GM23338 (cell line): ENCODE data around the gene AGBL4. TPM values are rescaled to one million over a fixed set of nuclear protein-coding genes. Genes with fewer than 3 reads are reported as not detected.

Experiments used
- ATAC-seq: fragments of 200-7000 bp; cut with Tn5 transposase; 3 replicates; pipeline ENCODE4 v1.9.1; 2020
- DNase-seq: peaks from one replicate; pipeline ENCODE4 v3.0.0-alpha.2; 2015; ENCODE audit warnings: low spot score
- H2AFZ ChIP-seq: fragments of 200-600 bp; sonication (generic); 2 replicates; pipeline ENCODE4 v1.8.0; 2016; ENCODE audit warnings: antibody characterized with exemption, mild to moderate bottlenecking, moderate library complexity
- H3F3A ChIP-seq: fragments of 200-600 bp; sonication (generic); replicated peaks from 2 replicates; pipeline ENCODE4 v1.8.0; 2017; ENCODE audit warnings: antibody characterized with exemption, mixed run types, low read depth
- H3K27ac ChIP-seq: fragments of 200-600 bp; sonication (generic); 2 replicates; pipeline ENCODE4 v1.6.1; 2016; ENCODE audit warnings: low read depth
- H3K27me3 ChIP-seq: fragments of 200-600 bp; sonication (generic); 2 replicates; pipeline ENCODE4 v1.8.0; 2016; ENCODE audit warnings: mild to moderate bottlenecking, mixed run types, moderate library complexity; ENCODE audit not compliant: insufficient read depth
- H3K36me3 ChIP-seq: fragments of 200-600 bp; sonication (generic); 2 replicates; pipeline ENCODE4 v1.8.0; 2016; ENCODE audit warnings: mild to moderate bottlenecking; ENCODE audit not compliant: insufficient read depth
- H3K4me1 ChIP-seq: fragments of 200-600 bp; sonication (generic); 2 replicates; pipeline ENCODE4 v1.8.0; 2016; ENCODE audit warnings: mild to moderate bottlenecking, moderate library complexity; ENCODE audit not compliant: insufficient read depth
- H3K4me2 ChIP-seq: fragments of 200-600 bp; sonication (generic); 2 replicates; pipeline ENCODE4 v1.7.1; 2017; ENCODE audit warnings: mixed run types
- H3K4me3 ChIP-seq: fragments of 200-600 bp; sonication (generic); 2 replicates; pipeline ENCODE4 v1.6.1; 2016; ENCODE audit warnings: mixed run types
- H3K79me2 ChIP-seq: fragments of 200-600 bp; sonication (generic); replicated peaks from 2 replicates; pipeline ENCODE4 v1.8.0; 2017; ENCODE audit warnings: mild to moderate bottlenecking; ENCODE audit not compliant: insufficient read depth
- H3K9me2 ChIP-seq: fragments of 200-600 bp; sonication (generic); 2 replicates; pipeline ENCODE4 v1.8.0; 2017; ENCODE audit not compliant: insufficient read depth
- H4K20me1 ChIP-seq: fragments of 200-600 bp; sonication (generic); replicated peaks from 2 replicates; pipeline ENCODE4 v1.8.0; 2017; ENCODE audit warnings: mild to moderate bottlenecking; ENCODE audit not compliant: insufficient read depth
- H3K27ac Mint-ChIP-seq: 2 replicates; pipeline ENCODE4 v1.8.0; 2020; ENCODE audit warnings: inconsistent platforms, mild to moderate bottlenecking, moderate library complexity, mixed read lengths
- H3K27me3 Mint-ChIP-seq: 3 replicates; pipeline ENCODE4 v1.8.0; 2022; ENCODE audit warnings: low read depth, mild to moderate bottlenecking, moderate library complexity, mixed read lengths, inconsistent platforms; ENCODE audit not compliant: insufficient read depth, poor library complexity
- H3K36me3 Mint-ChIP-seq: 3 replicates; pipeline ENCODE4 v1.8.0; 2021; ENCODE audit warnings: low read depth, mild to moderate bottlenecking, inconsistent platforms, moderate library complexity, mixed read lengths
- H3K4me1 Mint-ChIP-seq: 3 replicates; pipeline ENCODE4 v1.8.0; 2020; ENCODE audit warnings: mild to moderate bottlenecking, inconsistent platforms, mixed read lengths
- H3K4me3 Mint-ChIP-seq: 3 replicates; pipeline ENCODE4 v1.8.0; 2021; ENCODE audit warnings: moderate library complexity, mild to moderate bottlenecking, inconsistent platforms, mixed read lengths
- H3K9me3 Mint-ChIP-seq: 3 replicates; pipeline ENCODE4 v1.8.0; 2020; ENCODE audit warnings: moderate library complexity, mild to moderate bottlenecking, inconsistent platforms, mixed read lengths
- CREB1 ChIP-seq: fragments of 250-450 bp; sonication (Bioruptor Pico); IDR thresholded peaks from 2 replicates; pipeline ENCODE4 v1.5.0; 2020; ENCODE audit warnings: low read depth, mild to moderate bottlenecking, moderate library complexity
- CTCF ChIP-seq, 2 experiments: fragments of 200-600 bp in 1 of 2; sonication (generic) in 1 of 2; conservative IDR thresholded peaks; 2 replicates each; pipeline versions ENCODE4 v1.5.1 to v1.6.1; 2016 to 2017; ENCODE audit warnings: antibody characterized with exemption in 2 of 2, low read depth in 2 of 2, mild to moderate bottlenecking in 2 of 2, moderate library complexity in 1 of 2
- EZH2 ChIP-seq: fragments of 200-600 bp; sonication (generic); IDR thresholded peaks from one replicate; pipeline ENCODE4 v1.8.0; 2017; ENCODE audit warnings: antibody characterized with exemption, mild to moderate bottlenecking, low read depth; ENCODE audit not compliant: unreplicated experiment
- EZH2phosphoT487 ChIP-seq: fragments of 200-600 bp; sonication (generic); IDR thresholded peaks from one replicate; pipeline ENCODE4 v1.8.1; 2018; ENCODE audit warnings: antibody characterized with exemption; ENCODE audit not compliant: unreplicated experiment
- POLR2AphosphoS5 ChIP-seq: IDR thresholded peaks from 2 replicates; pipeline ENCODE4 v1.6.1; 2016; ENCODE audit warnings: antibody characterized with exemption, low read depth
- STAT1 ChIP-seq: IDR thresholded peaks from one replicate; pipeline ENCODE4 v1.6.1; 2016; ENCODE audit warnings: antibody characterized with exemption; ENCODE audit not compliant: unreplicated experiment
- polyA plus RNA-seq: library from polyadenylated mRNA; unstranded; fragments of >200 nt; fragmentation: Nextera tagmentation; extraction: Ambion mirVana; gene quantifications from 2 replicates; pipeline ENCODE4 v1.2.1, GENCODE V29; 2016
- total RNA-seq: library from RNA; depleted of rRNA; stranded (reverse); fragments of >200 nt; shearing (Covaris generic); gene quantifications from 2 replicates; pipeline ENCODE4 v1.2.3, GENCODE V29; 2014
- TF ChIP-seq, protein P1 (sequence below): IDR thresholded peaks from 2 replicates; pipeline ENCODE4 v1.6.1; 2016; ENCODE audit warnings: antibody characterized with exemption
- TF ChIP-seq, protein P2 (sequence below): IDR thresholded peaks from one replicate; pipeline ENCODE4 v1.6.1; 2018; ENCODE audit warnings: antibody characterized with exemption; ENCODE audit not compliant: unreplicated experiment

AGBL4 gene
- total and polyA plus RNA-seq, 2 experiments from 2014 or later: 0.91 to 1.5 TPM

- Histone ChIP-seq H3K4me2 (no peak overlapping the region), H3K79me2 (no peaks in the 10 kb centered on the region), H3K36me3 (no peaks in the 10 kb centered on the region), H3K4me3 (no peak overlapping the region), H3K27me3 (no peaks in the 10 kb centered on the region), H2AFZ (no peak overlapping the region), H4K20me1 (no peaks in the 10 kb centered on the region), H3K27ac (no peak overlapping the region), H3K4me1 (peaks cover 9% of the 10 kb centered on the region; the same call in 1 of the 2 replicates), H3F3A (no peaks in the 10 kb centered on the region), H3K9me2 (no peaks in the 10 kb centered on the region)
- peaks cover 26% of the 10 kb centered on the region for H3K4me1 Mint-ChIP-seq
- no peak overlapping the region for H3K27ac Mint-ChIP-seq
- peak; percentile 92 for DNase-seq
- H3K27me3 Mint-ChIP-seq: no peaks in the 10 kb centered on the region
- TF ChIP-seq, protein P1, sequence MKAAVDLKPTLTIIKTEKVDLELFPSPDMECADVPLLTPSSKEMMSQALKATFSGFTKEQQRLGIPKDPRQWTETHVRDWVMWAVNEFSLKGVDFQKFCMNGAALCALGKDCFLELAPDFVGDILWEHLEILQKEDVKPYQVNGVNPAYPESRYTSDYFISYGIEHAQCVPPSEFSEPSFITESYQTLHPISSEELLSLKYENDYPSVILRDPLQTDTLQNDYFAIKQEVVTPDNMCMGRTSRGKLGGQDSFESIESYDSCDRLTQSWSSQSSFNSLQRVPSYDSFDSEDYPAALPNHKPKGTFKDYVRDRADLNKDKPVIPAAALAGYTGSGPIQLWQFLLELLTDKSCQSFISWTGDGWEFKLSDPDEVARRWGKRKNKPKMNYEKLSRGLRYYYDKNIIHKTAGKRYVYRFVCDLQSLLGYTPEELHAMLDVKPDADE: no peak
- TF ChIP-seq CTCF (conservative IDR thresholded peaks at IDR 0.05; ENCODE audit: low read depth in 2 of 2) (peak; percentile 69 to 80), EZH2 (no peak)
- no peaks in the 10 kb centered on the region for H3K36me3 Mint-ChIP-seq
- H3K4me3 Mint-ChIP-seq: no peak overlapping the region
- ATAC-seq: peak; percentile 88
- no peaks in the 10 kb centered on the region for H3K9me3 Mint-ChIP-seq
Measured at GRCh38 chr1:48677306-48678287, 1346.2 kb downstream of the AGBL4 start.

GRCh38 chr1:48676822-48677221 lies 1346.9 kb downstream of the AGBL4 start:
- H3K27me3 ChIP-seq: no peaks in the 10 kb centered on the region
- Mint-ChIP-seq H3K27me3 (no peaks in the 10 kb centered on the region), H3K4me3 (no peak overlapping the region), H3K36me3 (no peaks in the 10 kb centered on the region), H3K27ac (no peak overlapping the region), H3K9me3 (no peaks in the 10 kb centered on the region), H3K4me1 (peaks cover 25% of the 10 kb centered on the region)
- no peaks in the 10 kb centered on the region for H4K20me1 ChIP-seq
- H3K4me1 ChIP-seq: peaks cover 9% of the 10 kb centered on the region; the same call in 1 of the 2 replicates
- H3K4me2 ChIP-seq: no peak overlapping the region
- no peaks in the 10 kb centered on the region for H3K9me2 ChIP-seq
- H3K27ac ChIP-seq: no peak overlapping the region
- no peaks in the 10 kb centered on the region for H3F3A ChIP-seq
- no peaks in the 10 kb centered on the region for H3K79me2 ChIP-seq
- no peak overlapping the region for H3K4me3 ChIP-seq
- H2AFZ ChIP-seq: no peak overlapping the region
- ATAC-seq (no peak), DNase-seq (no peak)
- no peaks in the 10 kb centered on the region for H3K36me3 ChIP-seq
- TF ChIP-seq POLR2AphosphoS5 (no peak), CREB1 (no peak), EZH2phosphoT487 (no peak), STAT1 (no peak)
- TF ChIP-seq, protein P2, sequence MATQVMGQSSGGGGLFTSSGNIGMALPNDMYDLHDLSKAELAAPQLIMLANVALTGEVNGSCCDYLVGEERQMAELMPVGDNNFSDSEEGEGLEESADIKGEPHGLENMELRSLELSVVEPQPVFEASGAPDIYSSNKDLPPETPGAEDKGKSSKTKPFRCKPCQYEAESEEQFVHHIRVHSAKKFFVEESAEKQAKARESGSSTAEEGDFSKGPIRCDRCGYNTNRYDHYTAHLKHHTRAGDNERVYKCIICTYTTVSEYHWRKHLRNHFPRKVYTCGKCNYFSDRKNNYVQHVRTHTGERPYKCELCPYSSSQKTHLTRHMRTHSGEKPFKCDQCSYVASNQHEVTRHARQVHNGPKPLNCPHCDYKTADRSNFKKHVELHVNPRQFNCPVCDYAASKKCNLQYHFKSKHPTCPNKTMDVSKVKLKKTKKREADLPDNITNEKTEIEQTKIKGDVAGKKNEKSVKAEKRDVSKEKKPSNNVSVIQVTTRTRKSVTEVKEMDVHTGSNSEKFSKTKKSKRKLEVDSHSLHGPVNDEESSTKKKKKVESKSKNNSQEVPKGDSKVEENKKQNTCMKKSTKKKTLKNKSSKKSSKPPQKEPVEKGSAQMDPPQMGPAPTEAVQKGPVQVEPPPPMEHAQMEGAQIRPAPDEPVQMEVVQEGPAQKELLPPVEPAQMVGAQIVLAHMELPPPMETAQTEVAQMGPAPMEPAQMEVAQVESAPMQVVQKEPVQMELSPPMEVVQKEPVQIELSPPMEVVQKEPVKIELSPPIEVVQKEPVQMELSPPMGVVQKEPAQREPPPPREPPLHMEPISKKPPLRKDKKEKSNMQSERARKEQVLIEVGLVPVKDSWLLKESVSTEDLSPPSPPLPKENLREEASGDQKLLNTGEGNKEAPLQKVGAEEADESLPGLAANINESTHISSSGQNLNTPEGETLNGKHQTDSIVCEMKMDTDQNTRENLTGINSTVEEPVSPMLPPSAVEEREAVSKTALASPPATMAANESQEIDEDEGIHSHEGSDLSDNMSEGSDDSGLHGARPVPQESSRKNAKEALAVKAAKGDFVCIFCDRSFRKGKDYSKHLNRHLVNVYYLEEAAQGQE: no peak
